ENCODE results near the gene PSMG4.

DNA sequence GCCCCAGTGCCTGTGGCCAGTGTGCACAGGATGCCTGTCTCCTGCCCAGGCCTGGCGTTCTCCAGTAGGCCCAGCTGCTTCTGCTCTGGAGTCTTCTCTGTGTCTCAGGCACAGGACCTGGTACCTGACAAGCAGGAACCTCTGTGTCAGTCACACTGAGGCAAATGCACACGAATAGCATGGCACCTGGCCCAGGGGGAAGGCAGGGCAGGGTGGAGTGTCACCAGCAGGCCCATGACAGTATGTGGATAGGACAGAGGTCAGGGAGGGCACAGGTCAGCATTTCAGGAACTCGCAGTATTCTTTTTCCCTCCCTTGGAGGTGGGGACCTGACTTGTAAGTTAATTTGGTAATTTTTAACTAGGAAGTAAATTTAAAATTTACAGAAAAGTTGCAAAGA, 5.6 kb downstream of the PSMG4 start:
- TF ChIP-seq, protein P1, sequence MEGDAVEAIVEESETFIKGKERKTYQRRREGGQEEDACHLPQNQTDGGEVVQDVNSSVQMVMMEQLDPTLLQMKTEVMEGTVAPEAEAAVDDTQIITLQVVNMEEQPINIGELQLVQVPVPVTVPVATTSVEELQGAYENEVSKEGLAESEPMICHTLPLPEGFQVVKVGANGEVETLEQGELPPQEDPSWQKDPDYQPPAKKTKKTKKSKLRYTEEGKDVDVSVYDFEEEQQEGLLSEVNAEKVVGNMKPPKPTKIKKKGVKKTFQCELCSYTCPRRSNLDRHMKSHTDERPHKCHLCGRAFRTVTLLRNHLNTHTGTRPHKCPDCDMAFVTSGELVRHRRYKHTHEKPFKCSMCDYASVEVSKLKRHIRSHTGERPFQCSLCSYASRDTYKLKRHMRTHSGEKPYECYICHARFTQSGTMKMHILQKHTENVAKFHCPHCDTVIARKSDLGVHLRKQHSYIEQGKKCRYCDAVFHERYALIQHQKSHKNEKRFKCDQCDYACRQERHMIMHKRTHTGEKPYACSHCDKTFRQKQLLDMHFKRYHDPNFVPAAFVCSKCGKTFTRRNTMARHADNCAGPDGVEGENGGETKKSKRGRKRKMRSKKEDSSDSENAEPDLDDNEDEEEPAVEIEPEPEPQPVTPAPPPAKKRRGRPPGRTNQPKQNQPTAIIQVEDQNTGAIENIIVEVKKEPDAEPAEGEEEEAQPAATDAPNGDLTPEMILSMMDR (conservative IDR thresholded peaks at IDR 0.05; ENCODE audit: low read depth, low read length), result no peak
- TF ChIP-seq EZH2 (IDR thresholded peaks at IDR 0.05; ENCODE audit: low read length, unreplicated experiment) (no peak), EZH2phosphoT487 (IDR thresholded peaks at IDR 0.05; ENCODE audit: borderline replicate concordance, low read length) (no peak)
